Peyer's patch (tissue), 4 donors: Measurements from ENCODE around the gene PMPCA.

Experiments used
- POLR2A ChIP-seq, 2 donors: fragments of 450-650 bp; IDR thresholded peaks; one replicate each; pipeline ENCODE4 v1.5.1; 2017; ENCODE audit warnings: antibody characterized with exemption in 2 of 2, mild to moderate bottlenecking in 2 of 2, moderate library complexity in 2 of 2
- TF ChIP-seq, protein P1 (sequence below), 6 experiments: fragments of 450-650 bp in 4 of 6; fragments of 200-600 bp in 2 of 6; sonication (generic) in 1 of 6; IDR thresholded peaks; one replicate each; pipeline ENCODE4 v1.5.1; 2017 to 2019; ENCODE audit warnings: antibody characterized with exemption in 6 of 6, mild to moderate bottlenecking in 3 of 6, moderate library complexity in 1 of 6

DNA sequence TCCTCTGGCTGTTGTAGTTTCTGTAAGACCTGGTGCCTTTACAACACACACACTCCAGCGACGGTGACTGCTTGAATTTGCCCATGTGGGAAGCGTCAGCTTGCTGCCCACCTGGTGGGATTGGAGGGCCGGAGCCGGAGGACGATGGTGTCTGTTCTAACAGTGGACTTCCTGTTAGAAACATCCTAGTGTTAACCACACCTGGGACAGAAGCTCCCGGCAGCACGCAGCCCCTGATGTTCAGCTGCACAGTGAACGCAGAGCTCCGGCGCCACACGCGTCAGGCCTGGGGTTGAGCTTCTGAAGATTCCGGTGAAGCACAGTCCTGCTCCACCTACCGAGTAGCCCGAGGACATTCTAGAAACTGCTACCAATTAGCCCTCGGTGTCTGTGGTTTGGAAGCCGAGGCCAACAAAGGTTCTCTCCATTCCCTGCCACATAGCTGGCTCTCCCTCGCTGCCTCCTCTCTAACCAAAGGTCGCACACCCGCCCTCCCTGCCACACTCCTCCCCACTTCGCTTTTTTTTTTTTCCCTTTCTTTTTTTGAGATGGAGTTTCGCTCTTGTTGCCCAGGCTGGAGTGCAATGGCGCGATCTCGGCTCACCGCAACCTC, 14.4 kb downstream of the PMPCA start:
- no peak for TF ChIP-seq POLR2A (IDR thresholded peaks at IDR 0.05)
- TF ChIP-seq, protein P1, sequence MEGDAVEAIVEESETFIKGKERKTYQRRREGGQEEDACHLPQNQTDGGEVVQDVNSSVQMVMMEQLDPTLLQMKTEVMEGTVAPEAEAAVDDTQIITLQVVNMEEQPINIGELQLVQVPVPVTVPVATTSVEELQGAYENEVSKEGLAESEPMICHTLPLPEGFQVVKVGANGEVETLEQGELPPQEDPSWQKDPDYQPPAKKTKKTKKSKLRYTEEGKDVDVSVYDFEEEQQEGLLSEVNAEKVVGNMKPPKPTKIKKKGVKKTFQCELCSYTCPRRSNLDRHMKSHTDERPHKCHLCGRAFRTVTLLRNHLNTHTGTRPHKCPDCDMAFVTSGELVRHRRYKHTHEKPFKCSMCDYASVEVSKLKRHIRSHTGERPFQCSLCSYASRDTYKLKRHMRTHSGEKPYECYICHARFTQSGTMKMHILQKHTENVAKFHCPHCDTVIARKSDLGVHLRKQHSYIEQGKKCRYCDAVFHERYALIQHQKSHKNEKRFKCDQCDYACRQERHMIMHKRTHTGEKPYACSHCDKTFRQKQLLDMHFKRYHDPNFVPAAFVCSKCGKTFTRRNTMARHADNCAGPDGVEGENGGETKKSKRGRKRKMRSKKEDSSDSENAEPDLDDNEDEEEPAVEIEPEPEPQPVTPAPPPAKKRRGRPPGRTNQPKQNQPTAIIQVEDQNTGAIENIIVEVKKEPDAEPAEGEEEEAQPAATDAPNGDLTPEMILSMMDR (IDR thresholded peaks at IDR 0.05), result no peak
